GM12878 (cell line): ENCODE data around the gene DGLUCY. TPM values are rescaled to one million over a fixed set of nuclear protein-coding genes. Genes with fewer than 3 reads are reported as not detected.

Source experiments
- ATAC-seq: fragments of 200-7000 bp; cut with Tn5 transposase; 3 replicates; pipeline ENCODE4 v1.9.1; 2020; ENCODE audit warnings: mild to moderate bottlenecking, moderate library complexity
- BruUV-seq: library from RNA; stranded (reverse); fragments of 400-500 nt; replicated peaks from 2 replicates; lab custom pipeline; 2021; lab: Mats Ljungman, UMichigan
- CTCF ChIA-PET: fragments of 300-600 bp; sonication (Branson Sonifier 250); formaldehyde crosslinking; extraction: SDS; loops from one replicate; lab custom pipeline; 2021; ENCODE audit warnings: inconsistent platforms; lab: Yijun Ruan, JAX
- POLR2A ChIA-PET: fragments of 350-600 bp; formaldehyde crosslinking; extraction: SDS; loops from one replicate; lab custom pipeline; 2021; ENCODE audit warnings: inconsistent platforms; lab: Charles Lee
- RAD21 ChIA-PET: fragments of 300-600 bp; sonication (Branson Sonifier 250); formaldehyde crosslinking; loops from one replicate; lab custom pipeline; 2023; ENCODE audit warnings: antibody characterized with exemption; ENCODE audit not compliant: unreplicated experiment; lab: Charles Lee
- SMC1A ChIA-PET: fragments of 300-600 bp; sonication (Branson Sonifier 250); formaldehyde crosslinking; loops from one replicate; lab custom pipeline; 2023; ENCODE audit not compliant: unreplicated experiment, uncharacterized antibody; lab: Charles Lee
- DNase-seq: peaks from one replicate; pipeline ENCODE4 v3.0.0-alpha.2; 2011; ENCODE audit warnings: low read depth, low spot score
- FAIRE-seq: peaks from 3 replicates; lab custom pipeline; 2011; peaks lifted over from hg19 to GRCh38; lab: Jason Lieb, UNC
- H2AFZ ChIP-seq: 2 replicates; pipeline ENCODE4 v1.6.0; 2011; ENCODE audit warnings: low read depth, low read length, control low read depth; ENCODE audit not compliant: control insufficient read depth
- H3K27ac ChIP-seq: 2 replicates; pipeline ENCODE4 v1.5.1; 2011; ENCODE audit warnings: control low read depth; ENCODE audit not compliant: control insufficient read depth, insufficient read depth
- H3K27me3 ChIP-seq, 2 experiments: replicated peaks in 1 of 2; 2 replicates each; pipeline versions ENCODE4 v1.6.0 to v1.6.1; 2011; ENCODE audit warnings: low read length in 1 of 2; ENCODE audit not compliant: control insufficient read depth in 2 of 2, insufficient read depth in 2 of 2
- H3K36me3 ChIP-seq, 2 experiments: 2 replicates each; pipeline ENCODE4 v1.5.1; 2011; ENCODE audit warnings: low read length in 1 of 2; ENCODE audit not compliant: control insufficient read depth in 2 of 2, insufficient read depth in 2 of 2
- H3K4me1 ChIP-seq: 2 replicates; pipeline ENCODE4 v1.6.1; 2011; ENCODE audit warnings: mild to moderate bottlenecking, low read length, moderate library complexity, mixed read lengths; ENCODE audit not compliant: control insufficient read depth, insufficient read depth
- H3K4me2 ChIP-seq: 2 replicates; pipeline ENCODE4 v1.6.0; 2011; ENCODE audit warnings: control low read depth; ENCODE audit not compliant: control insufficient read depth, insufficient read depth
- H3K4me3 ChIP-seq: fragments of 200-600 bp; sonication (generic); 2 replicates; pipeline ENCODE4 v1.5.1; 2016
- H3K79me2 ChIP-seq: 2 replicates; pipeline ENCODE4 v1.6.0; 2011; ENCODE audit warnings: low read length; ENCODE audit not compliant: control insufficient read depth, insufficient read depth
- H3K9ac ChIP-seq: 2 replicates; pipeline ENCODE4 v1.8.0; 2011; ENCODE audit warnings: low read length, control low read depth, mixed read lengths; ENCODE audit not compliant: control insufficient read depth, insufficient read depth
- H3K9me3 ChIP-seq: replicated peaks from 3 replicates; pipeline ENCODE4 v1.5.1; 2011; ENCODE audit warnings: mild to moderate bottlenecking, low read length; ENCODE audit not compliant: control insufficient read depth, insufficient read depth
- H4K20me1 ChIP-seq: 2 replicates; pipeline ENCODE4 v1.6.0; 2011; ENCODE audit not compliant: control insufficient read depth, insufficient read depth
- E2F4 ChIP-seq: IDR thresholded peaks from 2 replicates; pipeline ENCODE4 v1.6.1; 2012; ENCODE audit warnings: low read depth, low read length, improper control_type of control experiment
- PML ChIP-seq: IDR thresholded peaks from 2 replicates; pipeline ENCODE4 v1.6.1; 2012; ENCODE audit warnings: low read length, inconsistent platforms
- POLR2AphosphoS2 ChIP-seq: IDR thresholded peaks from 2 replicates; pipeline ENCODE4 v1.6.1; 2011; ENCODE audit warnings: low read depth, mild to moderate bottlenecking, low read length, improper control_type of control experiment, moderate library complexity
- SMC3 ChIP-seq: IDR thresholded peaks from 2 replicates; pipeline ENCODE4 v1.6.1; 2011; ENCODE audit warnings: low read length, improper control_type of control experiment, borderline replicate concordance
- WRNIP1 ChIP-seq: IDR thresholded peaks from 2 replicates; pipeline ENCODE4 v1.6.1; 2011; ENCODE audit warnings: low read depth, low read length, improper control_type of control experiment, borderline replicate concordance
- ZBTB4 ChIP-seq: fragments of 450-650 bp; formaldehyde crosslinking; IDR thresholded peaks from 2 replicates; pipeline ENCODE4 v1.4.0; 2022; ENCODE audit warnings: mild to moderate bottlenecking, moderate library complexity
- WGBS: methylation state at CpG from one replicate; pipeline ENCODE4 v1.1.6; 2016; ENCODE audit warnings: low lambda C conversion rate; ENCODE audit not compliant: insufficient replicate concordance, insufficient coverage; ENCODE audit errors: missing lambda C conversion rate; 5-methylcytosine and 5-hydroxymethylcytosine counted together
- in situ Hi-C: fragments of 300-500 bp; cut with MboI; formaldehyde crosslinking; loops from 9 replicates; pipeline ENCODE4 v1.14.3; 2018; ENCODE audit warnings: mixed read lengths
- intact Hi-C: fragments of 100-400 bp; cut with micrococcal nuclease; formaldehyde crosslinking; loops from one replicate; pipeline ENCODE4 v1.14.2; 2022; ENCODE audit not compliant: unreplicated experiment
- polyA plus RNA-seq, 11 experiments: library from polyadenylated mRNA; depleted of rRNA in 4 of 11; unstranded in 6 of 11; stranded (reverse) in 5 of 11; fragments of >200 nt; fragmentation: Nextera tagmentation in 4 of 11; fragmentation: Illumina TruSeq in 1 of 11; extraction: Ambion mirVana in 4 of 11; extraction: Trizol in 1 of 11; gene quantifications; 1 replicate in 1 of 11; 2 replicates in 10 of 11; pipeline versions ENCODE4 v1.2.1 to v1.2.3, GENCODE V29; 2011 to 2016; ENCODE audit warnings: inconsistent platforms in 2 of 11, missing spikeins in 2 of 11, low read depth in 1 of 11
- total RNA-seq, 4 experiments: library from RNA; depleted of rRNA in 3 of 4; stranded (reverse); fragments of >200 nt in 3 of 4; fragmentation: Illumina TruSeq in 1 of 4; extraction: Trizol in 1 of 4; gene quantifications; 2 replicates each; pipeline versions ENCODE4 v1.2.1 to v1.2.3, GENCODE V29; 2013 to 2021

Gene DGLUCY
- total and polyA plus RNA-seq, 10 of the 15 experiments (the other 5 are each of a cell fraction or from before 2014, with no cell fraction given): 15.0 to 70.3 (median 55.1) TPM

GRCh38 chr14:91273273-91273884, 159.5 kb downstream of the DGLUCY start:
- no peak overlapping the region for H2AFZ ChIP-seq
- BruUV-seq: no TSS peak
- no peaks in the 10 kb centered on the region for H3K79me2 ChIP-seq
- RAD21 ChIA-PET: interaction anchor here (1.4 kb wide), 1 partner anchor 10 kb away, joined by 5 read pairs; no protein-coding TSS in a partner anchor
- H3K4me3 ChIP-seq: no peak overlapping the region
- no peaks in the 10 kb centered on the region for H3K4me1 ChIP-seq
- CTCF ChIA-PET: no interaction called here
- 98% methylated on average over 27 of the region's 27 CpGs for WGBS
- in situ Hi-C loops: no loop called here
- H3K36me3 ChIP-seq: peaks cover 23 to 35% of the 10 kb centered on the region in 2 experiments
- ATAC-seq (no peak), DNase-seq (no peak), FAIRE-seq (no peak)
- no peaks in the 10 kb centered on the region for H3K27me3 ChIP-seq
- POLR2A ChIA-PET: no interaction called here
- no peak overlapping the region for H3K9ac ChIP-seq
- no peaks in the 10 kb centered on the region for H4K20me1 ChIP-seq
- intact Hi-C loops: no loop called here
- H3K27ac ChIP-seq: no peak overlapping the region
- SMC1A ChIA-PET: interaction anchor here (1.6 kb wide), 1 partner anchor 96 kb away, joined by 5 read pairs; no protein-coding TSS in a partner anchor
- TF ChIP-seq SMC3 (no peak), POLR2AphosphoS2 (no peak), ZBTB4 (CRISPR knock-in tag) (no peak), PML (no peak), WRNIP1 (no peak), E2F4 (no peak)
- no peak overlapping the region for H3K4me2 ChIP-seq
- H3K9me3 ChIP-seq: no peaks in the 10 kb centered on the region
